Activated CD4-positive, CD25-positive, alpha-beta regulatory T cell treated with anti-CD3 and anti-CD28 coated beads, Interleukin-2, amount 50 U/mL, for 72 hours (primary cell): ENCODE measurements around the gene MOV10L1.

Source experiments
- DNase-seq: peaks from one replicate; pipeline ENCODE4 v3.0.0; 2021

Gene MOV10L1

DNA sequence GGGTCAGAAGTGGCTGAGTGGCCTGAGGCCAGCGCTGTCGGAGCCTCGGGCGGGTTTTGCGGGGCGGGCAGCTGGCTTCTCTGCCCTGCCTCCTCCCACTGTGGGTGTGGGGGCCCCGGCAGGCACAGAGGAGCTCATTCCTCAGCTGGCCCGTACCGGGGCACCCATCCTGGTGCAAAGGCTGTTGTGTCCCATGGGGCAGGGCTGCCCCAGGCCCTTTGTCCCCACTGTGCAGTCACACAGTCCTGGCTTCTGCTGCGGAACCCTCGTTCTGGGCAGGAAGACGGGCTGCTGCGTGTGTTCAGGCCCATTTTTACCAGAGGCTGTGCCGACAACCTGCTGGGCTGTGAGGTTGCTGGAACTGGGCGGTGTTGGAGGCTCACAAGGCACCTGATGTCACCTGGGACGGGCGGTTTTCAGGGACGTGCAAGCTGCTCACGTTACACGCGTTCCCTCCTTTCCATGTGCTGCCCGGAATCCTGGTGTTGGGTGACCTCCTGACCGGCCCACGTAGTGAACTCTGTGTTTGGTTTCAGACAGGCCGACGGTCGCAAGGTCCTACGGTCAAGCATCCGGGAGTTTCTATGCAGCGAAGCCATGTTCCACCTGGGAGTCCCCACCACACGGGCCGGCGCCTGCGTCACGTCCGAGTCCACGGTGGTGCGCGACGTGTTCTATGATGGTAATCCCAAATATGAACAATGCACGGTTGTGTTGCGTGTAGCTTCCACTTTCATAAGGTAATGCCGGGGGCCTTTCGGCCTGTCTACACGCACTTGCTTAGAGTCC lies 116.2 kb downstream of the MOV10L1 start:
- no peak for DNase-seq

- no peak for DNase-seq
Measured at GRCh38 chr22:50206599-50206998, 116.8 kb downstream of the MOV10L1 start.

DNA sequence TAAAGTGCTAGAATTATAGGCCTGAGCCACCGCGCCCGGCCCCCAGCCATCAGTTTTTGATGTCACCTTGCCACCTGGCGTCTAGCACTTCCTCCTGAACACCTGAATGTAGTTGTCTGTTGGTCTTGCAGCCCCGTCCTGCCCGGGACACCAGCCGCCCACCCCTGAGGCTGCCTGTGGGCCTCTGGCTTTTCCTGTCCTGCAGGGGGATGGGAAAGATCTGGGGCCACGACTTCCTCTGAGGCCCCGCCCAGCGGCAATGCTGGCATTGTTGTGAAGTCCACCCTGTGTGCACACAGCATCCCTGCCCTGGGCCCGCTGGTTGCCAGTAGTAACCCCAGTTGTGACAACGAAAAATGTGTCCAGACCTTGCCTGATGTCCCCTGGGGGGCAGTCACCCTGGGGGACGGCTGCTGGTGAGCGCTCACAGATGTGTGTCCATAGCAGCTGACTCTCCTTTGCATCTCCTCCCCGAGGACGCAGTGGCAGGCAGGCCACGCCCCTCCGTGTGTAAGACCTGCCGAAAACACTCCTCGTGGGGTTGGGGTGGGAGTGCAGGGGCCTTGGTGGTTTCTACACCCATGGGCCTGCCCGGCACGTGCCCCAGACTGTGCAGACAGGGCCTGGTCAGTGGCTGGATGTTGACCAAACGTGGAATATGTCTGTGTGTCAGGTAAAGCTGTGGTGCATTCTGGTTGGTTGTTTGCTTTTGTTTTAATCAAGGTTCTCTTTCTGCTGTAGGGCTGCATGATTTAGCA lies 117.8 kb downstream of the MOV10L1 start:
- no peak for DNase-seq

GRCh38 chr22:50208430-50208938 lies 118.7 kb downstream of the MOV10L1 start:
- DNase-seq, result no peak

GRCh38 chr22:50208939-50209892 lies 119.4 kb downstream of the MOV10L1 start:
- DNase-seq, result peak; percentile 30

- DNase-seq, result peak; percentile 69
Measured at GRCh38 chr22:50209893-50210292, 120.1 kb downstream of the MOV10L1 start.

DNA sequence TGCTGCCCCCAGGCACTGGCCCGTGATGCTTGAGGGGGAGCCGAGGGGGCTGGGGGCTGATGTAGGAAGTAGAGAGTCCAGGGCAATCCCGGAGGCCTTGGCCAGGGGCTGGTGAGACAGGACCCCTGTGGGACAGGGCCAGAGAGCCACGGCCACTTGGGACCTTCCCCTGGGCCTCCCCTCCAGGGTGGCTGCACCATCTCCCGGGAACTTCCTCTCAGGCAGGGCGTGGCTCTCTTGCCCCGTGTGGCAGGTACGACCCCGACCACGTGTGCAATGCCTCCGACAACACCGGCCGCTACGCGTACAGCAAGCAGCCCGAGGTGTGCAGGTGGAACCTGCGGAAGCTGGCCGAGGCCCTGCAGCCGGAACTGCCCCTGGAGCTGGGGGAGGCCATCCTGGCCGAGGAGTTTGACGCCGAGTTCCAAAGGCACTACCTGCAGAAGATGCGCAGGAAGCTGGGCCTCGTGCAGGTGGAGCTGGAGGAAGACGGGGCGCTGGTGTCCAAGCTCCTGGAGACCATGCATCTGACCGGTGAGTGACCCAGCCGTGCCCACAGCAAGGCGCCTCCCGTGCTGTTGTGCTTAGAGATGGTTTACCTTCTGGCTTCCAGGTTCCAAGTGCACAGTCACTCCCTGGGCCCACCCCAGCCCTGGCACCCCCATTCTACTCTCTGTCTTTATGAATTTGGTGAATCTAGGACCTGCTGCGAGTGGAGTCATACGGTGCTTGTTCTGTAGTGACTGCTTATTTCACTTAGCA lies 120.8 kb downstream of the MOV10L1 start:
- DNase-seq, result no peak

- DNase-seq, result no peak
Measured at GRCh38 chr22:50211147-50211546, 121.3 kb downstream of the MOV10L1 start.
